GM06990 (cell line): Measurements from ENCODE around the gene DNAJB6.

Experiments used
- DNase-seq: peaks from one replicate; pipeline ENCODE4 v3.0.0-alpha.2; 2011; ENCODE audit not compliant: insufficient read length; ENCODE audit errors: extremely low read depth
- H3K27me3 ChIP-seq: replicated peaks from 2 replicates; pipeline ENCODE4 v1.6.0; 2011; ENCODE audit warnings: low read length; ENCODE audit not compliant: control insufficient read depth, insufficient read depth
- H3K36me3 ChIP-seq: 2 replicates; pipeline ENCODE4 v1.5.1; 2011; ENCODE audit warnings: low read length; ENCODE audit not compliant: control insufficient read depth, insufficient read depth
- H3K4me3 ChIP-seq: replicated peaks from 2 replicates; pipeline ENCODE4 v1.5.1; 2011; ENCODE audit warnings: low read depth, mild to moderate bottlenecking, control low read depth, low read length
- TF ChIP-seq, protein P1 (sequence below): IDR thresholded peaks from 2 replicates; pipeline ENCODE4 v1.5.1; 2011; ENCODE audit warnings: low read length, control low read depth, mild to moderate bottlenecking, inconsistent platforms; ENCODE audit not compliant: insufficient read depth, poor library complexity, severe bottlenecking

The DNAJB6 gene

DNA sequence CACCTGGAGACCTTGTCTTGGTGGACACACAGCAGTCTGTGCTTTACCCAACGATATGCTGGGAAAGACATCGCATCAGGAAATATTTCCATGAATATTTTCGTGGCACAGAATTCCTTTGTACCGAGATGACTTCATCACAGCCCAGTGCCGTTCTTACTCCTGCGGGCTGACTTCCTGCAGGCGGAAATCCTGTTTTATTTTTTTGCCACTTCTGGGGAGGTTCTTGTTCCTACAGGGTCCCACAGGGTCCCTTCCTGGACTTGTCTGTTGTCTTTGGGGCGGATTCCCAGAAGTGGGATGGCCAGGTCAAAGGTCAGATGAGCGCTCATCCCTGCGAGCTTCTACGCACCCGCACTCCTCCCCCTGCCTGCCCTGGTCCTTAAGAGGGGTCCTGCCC lies 86.5 kb downstream of the DNAJB6 start:
- Histone ChIP-seq H3K36me3 (no peaks in the 10 kb centered on the region; the same call in 1 of the 2 replicates), H3K4me3 (no peak overlapping the region), H3K27me3 (no peaks in the 10 kb centered on the region)
- no peak for DNase-seq
- TF ChIP-seq, protein P1, sequence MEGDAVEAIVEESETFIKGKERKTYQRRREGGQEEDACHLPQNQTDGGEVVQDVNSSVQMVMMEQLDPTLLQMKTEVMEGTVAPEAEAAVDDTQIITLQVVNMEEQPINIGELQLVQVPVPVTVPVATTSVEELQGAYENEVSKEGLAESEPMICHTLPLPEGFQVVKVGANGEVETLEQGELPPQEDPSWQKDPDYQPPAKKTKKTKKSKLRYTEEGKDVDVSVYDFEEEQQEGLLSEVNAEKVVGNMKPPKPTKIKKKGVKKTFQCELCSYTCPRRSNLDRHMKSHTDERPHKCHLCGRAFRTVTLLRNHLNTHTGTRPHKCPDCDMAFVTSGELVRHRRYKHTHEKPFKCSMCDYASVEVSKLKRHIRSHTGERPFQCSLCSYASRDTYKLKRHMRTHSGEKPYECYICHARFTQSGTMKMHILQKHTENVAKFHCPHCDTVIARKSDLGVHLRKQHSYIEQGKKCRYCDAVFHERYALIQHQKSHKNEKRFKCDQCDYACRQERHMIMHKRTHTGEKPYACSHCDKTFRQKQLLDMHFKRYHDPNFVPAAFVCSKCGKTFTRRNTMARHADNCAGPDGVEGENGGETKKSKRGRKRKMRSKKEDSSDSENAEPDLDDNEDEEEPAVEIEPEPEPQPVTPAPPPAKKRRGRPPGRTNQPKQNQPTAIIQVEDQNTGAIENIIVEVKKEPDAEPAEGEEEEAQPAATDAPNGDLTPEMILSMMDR, result no peak

- no peaks in the 10 kb centered on the region; the same call in 1 of the 2 replicates for H3K36me3 ChIP-seq
- H3K4me3 ChIP-seq, result no peak overlapping the region
- TF ChIP-seq, protein P1, result no peak
- no peak for DNase-seq
- H3K27me3 ChIP-seq, result no peaks in the 10 kb centered on the region
Observed at GRCh38 chr7:157423886-157424565, 87.2 kb downstream of the DNAJB6 start.

DNA sequence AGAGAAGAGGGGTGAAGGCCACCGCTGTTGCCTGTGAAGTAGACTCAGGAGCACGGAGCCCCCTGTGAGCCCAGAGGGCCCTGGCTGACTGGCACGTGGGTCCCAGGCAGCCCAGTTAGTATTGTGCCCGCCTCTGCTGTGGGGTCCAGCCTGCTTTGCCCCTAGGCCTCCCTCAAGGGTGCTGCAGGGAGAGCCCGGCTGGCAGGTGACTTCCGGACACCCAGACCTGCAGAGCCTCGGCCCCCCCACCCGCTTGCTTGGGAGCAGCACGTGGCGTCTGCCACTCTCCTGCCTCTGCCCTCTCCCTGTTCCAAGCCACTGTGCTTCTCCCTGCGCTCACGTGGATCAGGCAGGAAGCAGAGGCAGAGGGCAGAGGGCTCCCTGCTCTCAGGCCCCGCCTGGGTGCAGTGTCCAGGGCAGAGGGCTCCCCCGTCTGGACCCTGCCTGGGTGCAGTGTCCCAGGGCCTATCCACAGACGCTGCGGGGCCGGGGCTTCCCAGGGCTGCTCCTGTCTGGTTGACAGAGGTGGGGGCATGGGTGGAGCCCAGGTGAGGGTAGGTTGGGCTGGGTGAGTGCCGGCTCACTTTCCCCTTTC lies 88.4 kb downstream of the DNAJB6 start:
- TF ChIP-seq, protein P1, result no peak
- no peak for DNase-seq
- no peak overlapping the region for H3K4me3 ChIP-seq
- H3K27me3 ChIP-seq, result no peaks in the 10 kb centered on the region
- H3K36me3 ChIP-seq, result no peaks in the 10 kb centered on the region; the same call in 1 of the 2 replicates

GRCh38 chr7:157425761-157426160 lies 89.0 kb downstream of the DNAJB6 start:
- TF ChIP-seq, protein P1, result no peak
- Histone ChIP-seq H3K27me3 (no peaks in the 10 kb centered on the region), H3K36me3 (no peaks in the 10 kb centered on the region; the same call in 1 of the 2 replicates), H3K4me3 (no peak overlapping the region)
- DNase-seq, result no peak

GRCh38 chr7:157426463-157427301 lies 89.9 kb downstream of the DNAJB6 start:
- Histone ChIP-seq H3K36me3 (no peaks in the 10 kb centered on the region), H3K27me3 (no peaks in the 10 kb centered on the region), H3K4me3 (no peak overlapping the region)
- TF ChIP-seq, protein P1, result no peak
- DNase-seq, result no peak
